Thoracic aorta (tissue), 2 donors: ENCODE results near the gene CXXC4. TPM values are rescaled to one million over a fixed set of nuclear protein-coding genes. Genes with fewer than 3 reads are reported as not detected.

Experiments
- ATAC-seq: fragments of 150-250 bp; one replicate; pipeline ENCODE4 v1.8.0; 2017; ENCODE audit warnings: low read depth; ENCODE audit not compliant: insufficient number of reproducible peaks, low FRiP score
- DNase-seq: peaks from one replicate; pipeline ENCODE4 v3.0.0-alpha.2; 2020; ENCODE audit warnings: low spot score
- H3K27ac ChIP-seq, 2 donors: fragments of 200-600 bp; sonication (generic); 1 replicate in 1 of 2; 2 replicates in 1 of 2; pipeline ENCODE4 v1.5.1; 2016; ENCODE audit warnings: mild to moderate bottlenecking in 2 of 2, moderate library complexity in 2 of 2
- H3K27me3 ChIP-seq: fragments of 200-600 bp; sonication (generic); replicated peaks from 2 replicates; pipeline ENCODE4 v1.6.0; 2016; ENCODE audit warnings: mild to moderate bottlenecking; ENCODE audit not compliant: insufficient read depth
- H3K36me3 ChIP-seq: fragments of 200-600 bp; sonication (generic); one replicate; pipeline ENCODE4 v1.5.1; 2016
- H3K4me1 ChIP-seq, 2 donors: fragments of 200-600 bp; sonication (generic); 1 replicate in 1 of 2; 2 replicates in 1 of 2; pipeline versions ENCODE4 v1.5.1 to v1.6.0; 2016; ENCODE audit warnings: low read depth in 2 of 2, mild to moderate bottlenecking in 1 of 2; ENCODE audit not compliant: control insufficient read depth in 1 of 2
- H3K4me3 ChIP-seq: fragments of 200-600 bp; sonication (generic); 2 replicates; pipeline ENCODE4 v1.5.1; 2016; ENCODE audit warnings: mild to moderate bottlenecking
- H3K9me3 ChIP-seq: fragments of 200-600 bp; sonication (generic); 2 replicates; pipeline ENCODE4 v1.5.1; 2016
- total RNA-seq, 2 donors: library from RNA; depleted of rRNA; stranded (reverse); fragments of >200 nt; gene quantifications; one replicate each; pipeline versions ENCODE4 v1.1.0 to v1.2.3, GENCODE V29; 2016
- TF ChIP-seq, protein P1 (sequence below): fragments of 200-600 bp; sonication (generic); IDR thresholded peaks from one replicate; pipeline ENCODE4 v1.5.1; 2019; ENCODE audit warnings: antibody characterized with exemption

CXXC4 gene
- total RNA-seq, 2 donors from 2014 or later, result 1.2 to 2.5 TPM

GRCh38 chr4:104475652-104476051, 19.0 kb downstream of the CXXC4 start:
- Histone ChIP-seq H3K36me3 (no peaks in the 10 kb centered on the region), H3K4me1 (no peaks in the 10 kb centered on the region), H3K9me3 (no peaks in the 10 kb centered on the region), H3K27me3 (no peaks in the 10 kb centered on the region), H3K4me3 (no peak overlapping the region), H3K27ac (no peak overlapping the region)
- DNase-seq (no peak), ATAC-seq (no peak)
- TF ChIP-seq, protein P1, sequence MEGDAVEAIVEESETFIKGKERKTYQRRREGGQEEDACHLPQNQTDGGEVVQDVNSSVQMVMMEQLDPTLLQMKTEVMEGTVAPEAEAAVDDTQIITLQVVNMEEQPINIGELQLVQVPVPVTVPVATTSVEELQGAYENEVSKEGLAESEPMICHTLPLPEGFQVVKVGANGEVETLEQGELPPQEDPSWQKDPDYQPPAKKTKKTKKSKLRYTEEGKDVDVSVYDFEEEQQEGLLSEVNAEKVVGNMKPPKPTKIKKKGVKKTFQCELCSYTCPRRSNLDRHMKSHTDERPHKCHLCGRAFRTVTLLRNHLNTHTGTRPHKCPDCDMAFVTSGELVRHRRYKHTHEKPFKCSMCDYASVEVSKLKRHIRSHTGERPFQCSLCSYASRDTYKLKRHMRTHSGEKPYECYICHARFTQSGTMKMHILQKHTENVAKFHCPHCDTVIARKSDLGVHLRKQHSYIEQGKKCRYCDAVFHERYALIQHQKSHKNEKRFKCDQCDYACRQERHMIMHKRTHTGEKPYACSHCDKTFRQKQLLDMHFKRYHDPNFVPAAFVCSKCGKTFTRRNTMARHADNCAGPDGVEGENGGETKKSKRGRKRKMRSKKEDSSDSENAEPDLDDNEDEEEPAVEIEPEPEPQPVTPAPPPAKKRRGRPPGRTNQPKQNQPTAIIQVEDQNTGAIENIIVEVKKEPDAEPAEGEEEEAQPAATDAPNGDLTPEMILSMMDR, result no peak

DNA sequence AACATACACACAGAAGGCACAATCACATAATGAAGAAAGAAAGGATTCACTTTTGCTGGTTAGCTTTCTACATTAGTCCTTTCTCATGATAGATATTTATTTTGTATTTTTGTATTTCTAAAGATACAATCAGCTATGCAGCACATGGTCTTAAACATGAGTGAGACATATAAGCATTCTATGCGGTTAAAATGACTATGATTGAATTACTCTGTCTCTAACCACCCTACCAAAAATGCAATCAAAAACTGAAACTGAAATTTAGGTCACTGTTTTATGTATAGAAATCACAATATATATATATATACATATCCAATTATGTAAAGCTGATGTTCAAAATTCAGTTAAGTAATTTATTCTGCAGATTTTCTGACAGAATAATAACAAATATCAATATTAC, 21.9 kb downstream of the CXXC4 start:
- H3K27ac ChIP-seq, result no peak overlapping the region
- no peak for ATAC-seq
- TF ChIP-seq, protein P1, result no peak
- H3K36me3 ChIP-seq, result no peaks in the 10 kb centered on the region
- no peak for DNase-seq
- H3K4me3 ChIP-seq, result no peak overlapping the region
- no peaks in the 10 kb centered on the region for H3K27me3 ChIP-seq
- H3K4me1 ChIP-seq, result no peaks in the 10 kb centered on the region
- H3K9me3 ChIP-seq, result no peaks in the 10 kb centered on the region

DNA sequence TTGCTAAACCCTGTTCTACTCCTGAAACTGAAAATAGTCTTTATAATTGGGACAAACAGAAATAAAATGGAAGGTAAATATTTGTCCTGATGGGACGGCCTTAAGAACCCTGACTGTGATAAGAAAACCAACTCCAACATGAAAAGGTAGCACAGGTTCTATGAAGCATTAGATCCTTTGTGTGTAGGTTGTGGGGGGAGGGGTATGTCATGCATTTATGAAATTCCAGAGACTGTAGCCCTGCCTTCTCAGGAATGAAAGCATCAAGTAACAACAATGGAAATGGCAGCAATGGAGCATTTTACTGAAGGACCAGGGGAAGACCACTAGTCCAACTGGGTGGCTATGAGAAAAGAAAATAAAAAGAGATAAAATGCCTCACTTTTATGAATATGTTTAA, 23.9 kb downstream of the CXXC4 start:
- Histone ChIP-seq H3K4me3 (no peak overlapping the region), H3K9me3 (no peaks in the 10 kb centered on the region), H3K4me1 (no peaks in the 10 kb centered on the region), H3K27ac (no peak overlapping the region), H3K36me3 (no peaks in the 10 kb centered on the region), H3K27me3 (no peaks in the 10 kb centered on the region)
- DNase-seq (no peak), ATAC-seq (no peak)
- TF ChIP-seq, protein P1, result no peak

GRCh38 chr4:104469794-104470193, 24.9 kb downstream of the CXXC4 start:
- H3K4me3 ChIP-seq, result no peak overlapping the region
- TF ChIP-seq, protein P1, result no peak
- H3K27me3 ChIP-seq, result no peaks in the 10 kb centered on the region
- no peak for DNase-seq
- no peaks in the 10 kb centered on the region for H3K36me3 ChIP-seq
- H3K27ac ChIP-seq, result no peak overlapping the region
- no peaks in the 10 kb centered on the region for H3K4me1 ChIP-seq
- H3K9me3 ChIP-seq, result no peaks in the 10 kb centered on the region
- no peak for ATAC-seq

DNA sequence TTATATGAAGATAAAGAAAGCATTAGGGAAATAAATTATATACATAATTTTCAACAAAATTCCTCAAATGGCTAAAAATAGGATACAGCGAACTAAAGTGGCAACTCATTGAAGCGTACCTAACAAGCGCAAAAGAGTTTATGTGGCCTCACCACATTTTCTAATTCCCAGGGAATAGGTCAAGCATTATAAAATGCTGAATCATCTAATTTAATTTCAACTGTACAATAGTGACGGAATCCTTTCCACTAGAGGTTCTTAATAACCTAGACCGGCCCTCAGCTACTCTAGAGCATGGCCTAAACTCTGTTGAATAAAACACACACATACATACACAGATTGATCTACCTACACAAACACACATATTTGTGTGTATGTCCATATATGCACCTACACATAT, 29.1 kb downstream of the CXXC4 start:
- H3K4me3 ChIP-seq, result no peak overlapping the region
- no peaks in the 10 kb centered on the region for H3K4me1 ChIP-seq
- H3K27ac ChIP-seq, result no peak overlapping the region
- H3K36me3 ChIP-seq, result no peaks in the 10 kb centered on the region
- no peaks in the 10 kb centered on the region for H3K9me3 ChIP-seq
- TF ChIP-seq, protein P1, result no peak
- ATAC-seq, result no peak
- no peaks in the 10 kb centered on the region for H3K27me3 ChIP-seq
- no peak for DNase-seq
